T-helper 9 cell (primary cell): ENCODE data around the gene ZNF316.
"Not testable (repeated sequence)": the region's sequence is repeated elsewhere in the genome, so short reads cannot be mapped to it uniquely, and the experiment has no call there.

Experiments used
- DNase-seq: peaks from one replicate; pipeline ENCODE4 v3.0.0-alpha.2; 2020

Gene ZNF316

GRCh38 chr7:6647541-6647940 is 10.4 kb downstream of the ZNF316 start:
- DNase-seq, result no peak

GRCh38 chr7:6648066-6648814 is 11.1 kb downstream of the ZNF316 start:
- no peak for DNase-seq

DNA sequence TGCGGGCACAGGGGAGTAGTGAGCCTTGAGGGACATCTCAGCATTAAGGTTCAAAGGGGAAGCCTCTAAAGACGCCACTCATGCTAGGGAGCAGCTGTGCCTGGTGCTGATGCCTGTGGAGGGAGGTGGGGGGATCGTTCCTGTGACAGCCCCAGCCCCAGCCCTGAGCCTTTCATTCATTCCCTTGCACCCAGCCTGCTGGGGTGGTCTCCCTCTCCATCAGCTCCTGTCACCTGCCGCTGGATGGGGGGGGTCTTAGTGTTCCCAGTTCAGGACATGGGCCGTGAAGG is 11.6 kb downstream of the ZNF316 start:
- DNase-seq, result no peak

DNA sequence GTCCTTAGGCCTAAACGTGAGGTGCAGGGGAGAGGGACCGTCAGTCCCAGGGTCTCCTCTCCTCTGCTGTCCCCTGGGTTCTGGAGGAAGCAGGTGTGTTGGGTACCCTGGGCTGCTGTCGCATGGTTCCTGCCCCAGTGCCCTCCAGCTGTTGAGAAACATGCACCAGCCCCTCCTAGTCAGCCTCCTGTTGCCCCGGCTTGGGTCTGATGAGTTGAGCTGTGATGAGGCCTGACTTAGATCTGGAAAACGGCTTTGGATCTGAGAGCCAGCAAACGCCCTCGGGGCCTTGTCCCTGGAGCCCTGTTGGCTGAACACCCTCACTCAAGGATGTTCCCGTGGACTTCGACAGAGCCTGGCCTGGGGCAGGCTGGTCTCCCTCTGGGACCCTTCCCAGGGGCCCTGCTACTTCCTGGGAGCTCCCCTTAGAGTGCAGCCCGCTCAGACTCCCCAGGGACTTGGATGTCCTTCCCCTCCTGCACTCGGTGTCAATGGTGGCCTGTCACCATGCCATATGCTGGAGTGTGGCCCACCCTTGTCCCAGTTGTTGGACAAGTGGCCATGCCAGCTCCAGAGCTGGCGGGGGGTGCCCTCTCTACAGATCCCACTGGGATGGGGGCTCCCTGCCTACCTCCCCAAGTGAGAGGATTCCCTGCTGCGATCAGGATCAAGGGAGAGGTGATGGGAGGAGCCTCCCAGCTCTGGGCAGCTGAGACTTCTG is 12.3 kb downstream of the ZNF316 start:
- DNase-seq, result no peak

DNA sequence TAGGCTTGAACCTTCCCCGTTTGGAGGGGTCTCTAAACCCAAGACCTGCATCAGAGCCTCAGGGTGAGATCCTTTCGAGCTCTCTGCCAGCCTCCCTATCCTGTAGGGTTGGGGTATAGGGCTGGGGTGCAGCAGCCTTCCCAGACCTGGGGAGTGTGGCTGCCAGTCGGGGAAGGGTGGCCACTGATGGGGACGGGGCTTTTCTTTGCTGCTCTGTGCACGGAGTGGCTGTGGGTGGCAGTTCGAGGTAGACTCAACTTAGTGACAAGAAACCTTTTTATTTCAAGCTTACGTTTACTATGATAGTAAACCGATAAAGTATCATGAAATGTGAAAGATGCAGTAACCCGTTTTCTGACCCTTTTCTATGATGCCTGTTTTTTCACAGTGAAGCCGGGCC is 13.0 kb downstream of the ZNF316 start:
- DNase-seq, result no peak

GRCh38 chr7:6650521-6651011 is 13.4 kb downstream of the ZNF316 start:
- no peak for DNase-seq

DNA sequence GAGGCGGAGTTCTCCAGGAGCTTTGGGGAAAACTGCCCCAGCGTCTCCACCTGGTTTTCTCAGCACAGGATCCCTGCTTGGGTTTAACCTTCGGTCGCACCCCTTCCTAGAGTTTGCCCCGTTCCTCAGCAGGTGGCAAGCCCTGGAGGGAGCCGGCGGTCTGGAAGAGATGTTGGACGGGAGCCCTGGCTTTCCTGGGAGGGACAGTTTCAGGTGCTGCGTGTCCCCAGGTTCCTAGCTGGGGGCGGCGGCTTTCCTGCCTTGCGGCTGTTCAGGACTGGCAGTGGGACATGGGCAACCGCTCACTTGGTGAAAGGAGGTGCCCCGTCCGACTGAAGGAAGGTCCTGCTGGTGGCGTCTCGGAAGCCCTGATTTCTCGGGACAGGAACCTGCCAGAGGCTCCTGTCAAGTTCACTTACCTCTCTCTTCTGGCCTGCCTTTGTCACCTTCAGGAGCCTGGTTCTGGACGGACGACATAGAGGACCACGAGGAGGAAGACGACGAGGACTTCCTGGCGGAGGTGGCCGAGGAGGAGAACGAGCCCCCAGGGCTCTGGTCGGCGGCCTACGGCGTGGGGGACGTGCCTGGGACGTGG is 14.8 kb downstream of the ZNF316 start:
- no peak for DNase-seq

GRCh38 chr7:6652446-6653011 is 15.4 kb downstream of the ZNF316 start:
- no peak for DNase-seq

- no peak for DNase-seq
These were observed 16.2 kb downstream of the ZNF316 start for GRCh38 chr7:6653071-6654003.

DNA sequence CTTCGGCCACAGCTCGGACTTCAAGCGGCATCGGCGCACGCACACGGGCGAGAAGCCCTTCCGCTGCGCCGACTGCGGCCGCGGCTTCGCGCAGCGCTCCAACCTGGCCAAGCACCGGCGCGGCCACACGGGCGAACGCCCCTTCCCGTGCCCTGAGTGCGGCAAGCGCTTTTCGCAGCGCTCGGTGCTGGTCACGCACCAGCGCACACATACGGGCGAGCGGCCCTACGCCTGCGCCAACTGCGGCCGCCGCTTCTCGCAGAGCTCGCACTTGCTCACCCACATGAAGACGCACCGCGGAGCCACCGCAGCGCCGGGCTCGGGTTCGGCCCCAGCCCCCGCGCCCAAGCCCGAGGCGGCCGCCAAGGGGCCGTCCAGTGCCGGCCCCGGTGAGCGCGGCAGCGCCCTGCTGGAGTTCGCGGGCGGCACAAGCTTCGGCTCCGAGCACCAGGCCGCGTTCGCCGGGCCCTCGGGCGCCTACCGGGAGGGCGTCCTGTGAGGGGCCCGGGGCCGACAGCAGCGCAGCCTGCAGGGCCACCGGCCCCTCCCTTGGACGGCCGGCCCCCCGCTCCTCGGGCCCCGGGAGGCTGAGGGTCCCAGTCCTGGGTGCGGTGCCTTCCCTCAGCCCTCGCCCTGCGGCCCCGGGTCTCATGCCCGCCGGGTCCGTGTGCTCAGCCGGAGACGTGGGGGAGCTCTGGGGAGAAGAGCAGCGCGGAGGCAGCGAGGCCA is 17.2 kb downstream of the ZNF316 start:
- no peak for DNase-seq

DNA sequence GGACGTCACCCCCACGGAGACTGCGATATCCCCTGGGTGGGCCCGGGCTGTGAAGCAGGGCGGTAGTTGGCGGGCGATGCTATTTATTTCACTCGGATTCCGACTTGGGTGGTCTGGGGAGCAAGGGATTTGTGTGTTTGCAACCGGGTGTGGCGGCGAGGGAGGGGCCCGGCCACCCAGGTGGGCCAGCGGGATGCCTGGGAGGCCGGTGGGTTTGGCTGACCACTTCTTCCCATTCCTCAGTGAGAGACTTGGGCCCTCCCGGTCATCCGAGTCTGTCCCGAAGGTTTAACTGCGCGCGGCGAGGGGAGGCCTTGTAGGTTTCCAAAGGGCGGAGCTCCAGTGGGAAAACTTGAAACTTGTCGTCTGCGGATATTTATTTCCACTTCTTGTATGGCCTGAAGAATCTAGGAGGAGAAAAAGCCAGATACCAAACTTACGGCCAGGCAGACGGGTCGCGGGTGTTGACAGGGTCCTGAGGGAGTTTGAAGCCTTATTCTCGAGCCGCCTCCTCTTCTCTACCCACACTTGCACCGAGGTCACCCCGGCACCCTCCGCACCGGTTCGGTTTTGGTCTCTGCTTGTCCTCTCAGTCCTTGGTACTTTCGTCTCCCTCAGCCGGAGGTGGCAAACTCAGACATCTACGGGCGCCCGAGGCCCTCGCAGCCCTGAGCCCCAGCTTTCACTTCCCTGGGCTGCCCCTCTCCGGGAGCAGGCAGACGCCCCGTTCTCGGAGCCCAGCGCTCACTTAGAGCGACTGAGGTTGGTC is 17.9 kb downstream of the ZNF316 start:
- no peak for DNase-seq

GRCh38 chr7:6655636-6656385 is 18.7 kb downstream of the ZNF316 start:
- DNase-seq, result no peak

GRCh38 chr7:6656413-6656812 is 19.3 kb downstream of the ZNF316 start:
- DNase-seq, result no peak

DNA sequence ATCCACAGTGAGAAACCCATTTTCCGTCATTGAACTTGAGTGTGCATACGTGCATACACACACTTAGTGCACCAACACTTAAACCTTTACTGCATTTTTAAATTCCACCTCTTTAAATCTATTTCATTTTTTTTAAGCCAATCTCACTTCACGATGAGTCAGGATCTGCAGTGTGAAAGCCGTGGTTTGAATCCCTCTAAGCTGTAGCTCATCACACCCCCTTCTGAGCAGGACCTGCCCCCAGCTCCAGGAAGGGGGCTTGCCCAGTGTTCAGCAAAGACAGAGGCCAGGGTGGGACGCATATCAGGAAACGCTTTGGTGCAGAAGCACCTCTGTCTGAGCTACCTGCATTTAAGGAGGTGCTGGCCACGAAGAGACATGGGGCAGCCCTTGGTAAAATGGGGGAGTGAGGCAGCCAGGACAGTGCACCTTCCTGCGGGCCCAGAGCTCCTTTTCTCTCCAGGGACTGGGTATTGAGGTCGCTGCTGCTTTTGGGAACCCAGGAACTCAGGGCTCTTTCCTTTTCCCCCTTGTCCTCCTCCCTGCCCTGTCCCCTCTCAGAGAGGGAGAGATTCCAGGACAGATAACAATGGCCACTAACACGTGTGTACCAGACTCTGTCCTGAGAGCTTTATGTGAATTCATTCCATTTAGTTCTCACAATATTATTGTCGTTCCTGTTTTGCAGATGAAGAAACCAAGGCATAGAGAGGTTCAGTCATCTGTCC is 21.7 kb downstream of the ZNF316 start:
- DNase-seq, result no peak

DNA sequence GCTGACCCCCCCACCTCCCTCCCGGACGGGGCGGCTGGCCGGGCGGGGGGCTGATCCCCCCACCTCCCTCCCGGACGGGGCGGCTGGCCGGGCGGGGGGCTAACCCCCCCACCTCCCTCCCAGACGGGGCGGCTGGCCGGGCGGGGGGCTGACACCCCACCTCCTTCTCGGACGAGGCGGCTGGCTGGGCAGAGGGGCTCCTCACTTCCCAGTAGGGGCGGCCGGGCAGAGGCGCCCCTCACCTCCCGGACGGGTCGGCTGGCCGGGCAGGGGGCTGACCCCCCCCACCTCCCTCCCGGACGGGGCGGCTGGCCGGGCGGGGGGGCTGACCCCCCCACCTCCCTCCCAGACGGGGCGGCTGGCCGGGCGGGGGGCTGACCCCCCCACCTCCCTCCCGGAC is 33.7 kb downstream of the ZNF316 start:
- DNase-seq, result not testable (repeated sequence)

GRCh38 chr7:6675807-6676405 is 38.8 kb downstream of the ZNF316 start:
- no peak for DNase-seq

GRCh38 chr7:6680146-6680545 is 43.0 kb downstream of the ZNF316 start:
- no peak for DNase-seq

DNA sequence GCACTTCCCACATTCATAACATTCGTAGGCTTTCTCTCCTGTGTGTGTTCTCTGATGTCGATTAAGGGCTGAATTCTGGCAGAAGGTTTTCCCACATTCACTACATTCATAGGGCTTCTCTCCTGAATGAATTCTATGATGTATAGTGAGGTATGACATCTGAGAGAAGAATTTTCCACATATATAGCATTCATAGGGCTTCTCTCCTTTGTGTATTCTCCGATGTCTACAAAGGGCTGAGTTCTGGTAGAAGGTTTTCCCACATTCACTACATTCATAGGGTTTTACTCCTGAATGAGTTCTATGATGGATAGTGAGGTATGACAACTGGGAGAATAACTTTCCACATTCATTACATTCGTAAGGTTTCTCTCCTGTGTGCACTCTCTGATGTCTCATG is 54.0 kb downstream of the ZNF316 start:
- no peak for DNase-seq

DNA sequence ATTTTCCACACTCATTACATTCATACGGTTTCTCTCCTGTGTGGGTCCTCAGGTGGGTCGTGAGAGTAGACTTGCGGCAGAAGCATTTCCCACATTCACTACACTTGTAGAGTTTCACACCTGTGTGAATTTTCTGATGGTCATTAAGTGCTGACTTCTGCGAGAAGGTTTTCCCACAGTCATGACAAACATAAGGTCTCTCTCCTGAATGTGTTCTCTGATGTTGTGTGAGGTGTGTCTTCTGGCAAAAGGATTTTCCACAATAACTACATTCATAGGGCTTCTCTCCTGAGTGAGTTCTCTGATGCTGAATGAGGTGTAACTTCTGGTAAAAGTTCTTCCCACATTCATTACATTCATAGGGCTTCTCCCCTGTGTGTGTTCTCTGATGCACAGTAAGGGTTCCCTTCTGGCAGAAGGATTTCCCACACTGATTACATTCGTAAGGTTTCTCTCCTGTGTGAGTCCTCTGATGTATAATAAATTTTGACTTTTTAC is 54.5 kb downstream of the ZNF316 start:
- DNase-seq, result no peak
